ENCODE measurements around the gene CSRP3.

CSRP3 gene

DNA sequence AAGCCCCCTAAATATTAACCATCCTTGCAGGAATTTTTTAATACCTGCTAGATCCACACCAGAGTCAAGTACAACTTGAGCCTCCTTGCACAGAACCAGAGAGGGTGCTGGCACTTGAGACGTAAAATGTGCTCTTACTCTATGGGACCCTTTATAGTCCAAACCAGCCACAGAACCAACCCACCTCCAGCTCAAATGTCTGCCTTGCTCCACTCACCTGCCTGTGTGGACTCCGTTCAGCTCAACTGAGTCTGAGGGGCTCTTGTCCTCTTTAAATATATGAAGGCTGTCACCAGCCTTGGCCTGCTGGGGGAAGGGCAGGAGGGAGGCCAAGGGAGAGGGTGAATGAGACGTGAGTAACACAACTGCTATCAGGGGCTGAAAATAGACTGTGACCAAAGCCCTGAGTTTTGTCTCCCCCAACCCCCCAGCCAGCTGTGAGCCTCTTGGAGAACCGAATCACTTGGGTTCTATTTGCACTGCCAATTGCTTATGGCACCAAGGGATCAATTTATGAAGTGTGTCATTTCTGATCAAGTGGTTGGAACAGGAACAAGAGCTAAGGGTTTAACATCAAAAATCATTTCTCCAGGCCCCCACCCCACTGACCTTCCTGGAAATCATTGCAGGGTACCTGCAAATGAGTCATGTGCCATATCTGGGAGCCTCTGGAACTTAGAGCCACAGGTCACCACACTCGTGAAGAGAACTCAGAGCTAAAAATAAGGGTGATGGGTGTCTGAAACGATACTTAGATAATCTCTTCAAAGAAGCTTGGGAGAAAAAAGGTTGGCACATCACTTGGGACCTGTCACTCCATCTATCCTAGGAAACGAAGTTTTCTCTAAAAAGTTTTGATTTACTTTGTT lies at the start of gene CSRP3:
TSS of gene CSRP3 (minus strand) at position 247 of the 869 bp plus-strand sequence. CDS start 9,535 bp downstream, outside the sequence.
- DNase-seq, result no peak

DNA sequence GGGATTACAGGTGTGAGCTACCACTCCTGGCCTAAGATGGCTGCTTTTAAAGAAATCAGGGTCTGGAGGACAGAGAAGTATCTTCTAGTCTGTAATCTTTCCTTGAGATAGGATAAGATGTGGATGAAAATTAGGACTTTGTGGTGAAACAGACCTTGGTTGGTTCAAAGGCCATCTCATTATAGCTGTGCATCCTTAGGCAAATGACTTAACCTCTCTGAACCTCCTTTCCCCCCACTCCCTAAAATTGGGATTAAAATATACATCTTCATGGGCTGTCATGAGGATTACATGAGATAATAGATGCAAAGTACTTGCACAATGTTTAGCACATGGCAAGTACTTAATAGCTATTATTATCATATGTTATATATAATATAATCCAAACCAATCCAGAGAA lies 49.8 kb upstream of the CSRP3 start:
- DNase-seq, result no peak

DNA sequence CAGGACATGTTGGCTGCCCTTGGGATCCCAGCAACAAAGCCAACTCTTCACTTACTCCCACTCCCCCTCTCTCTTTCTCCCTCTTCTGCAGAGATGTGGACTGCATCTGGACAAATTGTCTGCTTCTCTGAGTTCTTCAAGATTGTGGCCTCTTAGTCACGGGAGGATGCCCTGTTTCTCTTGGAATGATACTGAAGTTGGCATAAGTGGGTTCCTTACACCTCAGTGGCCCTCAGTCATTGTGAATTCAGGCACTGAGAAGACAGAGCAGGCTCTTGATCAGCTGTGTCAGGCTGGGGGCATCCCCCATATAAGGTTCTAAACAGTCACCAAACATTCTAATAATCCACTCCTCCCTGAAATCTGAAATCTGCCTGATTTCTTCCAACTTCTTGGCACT lies 45.0 kb upstream of the CSRP3 start:
- DNase-seq, result no peak

DNA sequence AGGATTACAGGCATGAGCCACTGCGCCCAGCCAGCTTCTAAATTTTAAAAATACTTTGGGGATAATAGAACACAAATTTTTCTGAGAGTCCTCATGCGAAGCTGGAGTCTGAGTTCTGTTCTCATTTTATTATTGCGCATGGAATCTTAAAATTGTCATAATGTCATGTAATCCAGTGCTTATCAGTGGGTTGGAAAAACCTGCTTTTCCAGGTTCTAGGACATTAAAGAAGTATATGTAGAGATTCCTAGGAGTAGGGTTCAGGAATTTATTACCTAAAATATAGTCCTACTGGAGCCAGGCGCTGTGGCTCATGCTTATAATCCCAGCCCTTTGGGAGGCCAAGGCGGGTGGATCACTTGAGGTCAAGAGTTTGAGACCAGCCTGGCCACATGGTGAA lies 43.6 kb upstream of the CSRP3 start:
- DNase-seq, result no peak

DNA sequence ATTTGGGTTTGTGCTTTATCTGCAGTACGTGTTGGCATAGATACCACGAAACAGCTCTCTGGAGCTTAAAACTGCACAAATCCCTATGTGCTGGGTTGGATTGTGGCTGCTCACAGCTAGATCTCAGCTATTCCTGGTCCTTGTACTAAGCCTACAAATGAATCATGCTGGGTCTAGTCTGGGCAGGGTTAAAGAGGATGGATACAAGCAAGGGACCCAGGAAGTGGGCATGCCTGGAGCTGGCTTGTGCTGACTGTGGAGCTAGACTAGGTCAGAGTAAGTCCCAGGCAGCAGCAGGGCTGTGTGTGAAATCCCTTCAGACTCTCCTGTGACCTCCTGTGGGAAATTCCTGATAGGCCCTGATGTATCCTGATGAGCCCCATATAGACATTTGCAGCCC lies 42.8 kb upstream of the CSRP3 start:
- no peak for DNase-seq

DNA sequence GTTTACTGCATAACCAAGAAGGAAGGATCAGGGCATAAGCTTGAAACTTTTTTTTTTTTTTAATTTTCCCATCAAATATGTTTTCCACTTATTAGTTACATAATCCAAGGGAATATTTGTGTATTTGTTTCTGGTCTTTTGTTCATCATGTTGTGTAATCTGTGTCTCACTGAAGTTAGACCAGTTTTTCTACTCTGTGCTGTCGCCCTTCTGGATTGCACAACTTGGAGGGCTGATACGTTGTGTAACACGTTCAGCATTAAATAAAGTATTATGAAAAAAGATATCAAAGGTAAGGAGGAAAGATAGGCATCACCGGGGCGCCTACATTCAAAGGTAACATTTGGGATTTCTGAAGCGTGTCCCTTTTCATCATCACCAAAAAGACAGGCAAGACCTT lies 42.3 kb upstream of the CSRP3 start:
- no peak for DNase-seq

DNA sequence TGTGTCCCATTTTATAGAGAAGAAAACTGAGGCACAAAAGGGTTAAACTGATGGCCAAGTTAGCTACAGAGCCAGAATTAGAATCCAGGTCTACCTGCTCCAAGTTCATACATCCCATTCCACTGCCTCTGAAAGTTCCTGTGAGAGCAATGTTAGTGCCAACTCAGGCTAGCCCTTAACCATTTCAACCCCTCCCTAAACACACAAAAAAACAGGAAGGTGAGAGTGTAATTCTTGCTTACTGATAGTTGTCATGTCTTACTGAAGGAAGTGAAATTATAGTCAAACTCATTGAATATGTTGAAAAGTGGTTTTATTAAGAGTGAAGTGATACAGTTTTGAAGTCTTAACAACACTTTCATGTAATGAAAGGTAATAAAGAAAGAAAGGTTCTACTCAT lies 41.8 kb upstream of the CSRP3 start:
- no peak for DNase-seq

DNA sequence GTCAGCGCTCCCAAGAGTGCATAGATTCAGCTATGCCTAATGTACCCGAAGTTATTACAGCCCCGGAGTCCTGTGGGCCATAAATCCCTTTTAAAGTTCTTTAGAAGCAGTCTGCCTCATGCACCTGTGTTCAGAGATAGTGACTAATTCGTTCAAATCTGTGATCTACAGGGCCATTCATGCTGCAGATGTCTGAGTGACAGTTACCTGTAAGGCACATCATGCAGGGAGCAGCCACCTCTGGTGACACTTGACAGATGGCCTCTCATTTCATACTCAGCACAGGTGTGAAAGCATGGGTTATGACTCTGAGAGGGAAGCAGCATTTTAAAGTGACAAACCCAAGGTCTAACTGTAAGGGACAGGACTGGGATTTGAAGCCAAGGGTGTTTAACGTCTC lies 41.4 kb upstream of the CSRP3 start:
- no peak for DNase-seq

DNA sequence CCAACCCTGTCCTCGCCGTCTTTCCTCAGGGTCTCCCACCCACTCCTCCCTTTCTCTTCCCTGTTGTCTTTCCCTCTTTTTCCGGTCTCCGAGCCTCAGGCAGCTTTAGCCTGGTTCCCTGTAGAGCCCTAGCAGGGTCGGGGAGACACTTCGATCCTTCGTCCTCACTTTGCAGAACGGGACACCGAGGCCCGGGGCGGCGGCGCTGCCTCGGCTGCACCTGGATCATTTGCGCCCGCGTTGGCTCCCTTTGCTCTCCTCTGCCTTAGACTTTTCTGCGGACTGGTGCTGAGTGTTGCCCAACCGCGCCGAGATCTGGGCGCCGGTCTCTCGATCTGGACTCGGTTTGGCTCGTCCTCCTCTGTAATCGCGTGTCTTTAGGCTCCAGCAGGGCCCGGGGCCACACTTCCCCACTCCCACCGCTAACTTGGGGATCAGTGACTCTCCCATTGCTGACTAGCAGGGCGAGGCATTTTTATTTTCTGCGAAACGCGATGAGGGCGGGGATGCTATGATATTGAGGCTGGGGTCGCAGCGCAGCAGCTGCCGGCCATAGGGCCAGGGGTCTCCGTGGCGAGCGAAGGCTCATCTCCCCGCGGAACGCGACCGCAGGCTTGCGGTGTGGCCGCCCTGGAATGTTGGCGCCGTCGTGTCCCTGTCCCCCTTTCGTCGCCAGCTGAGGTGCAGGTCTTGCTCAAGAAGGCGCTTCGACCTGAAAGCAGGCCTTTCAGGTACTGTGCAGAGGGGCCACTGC lies 40.6 kb upstream of the CSRP3 start:
- DNase-seq, result no peak

DNA sequence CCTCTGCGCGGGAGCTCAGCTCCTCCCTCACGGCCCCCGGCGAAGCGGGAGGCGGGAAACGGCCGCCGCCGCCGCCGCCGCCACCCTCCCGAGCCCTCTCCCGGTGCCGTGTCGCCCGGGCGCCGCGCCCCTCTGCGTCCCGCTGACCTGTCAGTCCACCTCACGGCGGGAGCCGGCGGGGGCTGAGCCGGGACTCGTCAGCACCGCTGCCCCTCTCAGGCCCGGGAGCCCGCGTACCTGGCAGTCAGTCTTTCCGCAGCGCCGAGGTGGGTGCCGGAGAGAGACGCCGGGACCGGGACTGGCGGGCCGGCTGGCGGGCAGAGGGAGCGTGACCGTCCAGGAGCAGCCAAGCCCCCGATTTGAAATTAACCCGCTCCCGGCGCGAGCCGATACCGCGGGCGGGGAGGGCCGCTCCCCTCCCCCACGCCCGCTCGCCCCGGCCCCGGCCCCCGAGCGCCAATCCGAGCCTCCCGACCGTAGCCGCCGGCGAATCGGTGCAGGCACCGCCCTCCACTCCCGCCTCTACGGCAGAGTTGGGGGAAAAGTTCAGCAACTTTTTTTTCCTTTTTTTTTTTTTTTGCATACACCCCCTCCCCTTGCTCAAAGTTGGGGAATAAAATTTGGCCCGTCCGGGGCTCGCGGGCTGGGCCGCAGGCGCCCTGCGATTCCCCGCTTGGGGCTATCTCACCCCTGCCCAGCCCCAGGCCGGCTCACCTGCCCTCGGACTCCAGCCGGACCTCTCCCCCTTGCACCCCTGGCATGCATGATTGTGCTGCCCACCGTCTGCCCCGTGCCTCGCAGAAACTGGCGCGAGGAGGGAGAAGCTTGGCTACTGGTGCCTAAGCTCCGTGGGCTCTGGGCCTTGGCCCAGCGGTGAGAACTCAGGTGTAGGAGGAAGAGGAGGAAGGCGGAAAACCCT lies 39.7 kb upstream of the CSRP3 start:
- no peak for DNase-seq

DNA sequence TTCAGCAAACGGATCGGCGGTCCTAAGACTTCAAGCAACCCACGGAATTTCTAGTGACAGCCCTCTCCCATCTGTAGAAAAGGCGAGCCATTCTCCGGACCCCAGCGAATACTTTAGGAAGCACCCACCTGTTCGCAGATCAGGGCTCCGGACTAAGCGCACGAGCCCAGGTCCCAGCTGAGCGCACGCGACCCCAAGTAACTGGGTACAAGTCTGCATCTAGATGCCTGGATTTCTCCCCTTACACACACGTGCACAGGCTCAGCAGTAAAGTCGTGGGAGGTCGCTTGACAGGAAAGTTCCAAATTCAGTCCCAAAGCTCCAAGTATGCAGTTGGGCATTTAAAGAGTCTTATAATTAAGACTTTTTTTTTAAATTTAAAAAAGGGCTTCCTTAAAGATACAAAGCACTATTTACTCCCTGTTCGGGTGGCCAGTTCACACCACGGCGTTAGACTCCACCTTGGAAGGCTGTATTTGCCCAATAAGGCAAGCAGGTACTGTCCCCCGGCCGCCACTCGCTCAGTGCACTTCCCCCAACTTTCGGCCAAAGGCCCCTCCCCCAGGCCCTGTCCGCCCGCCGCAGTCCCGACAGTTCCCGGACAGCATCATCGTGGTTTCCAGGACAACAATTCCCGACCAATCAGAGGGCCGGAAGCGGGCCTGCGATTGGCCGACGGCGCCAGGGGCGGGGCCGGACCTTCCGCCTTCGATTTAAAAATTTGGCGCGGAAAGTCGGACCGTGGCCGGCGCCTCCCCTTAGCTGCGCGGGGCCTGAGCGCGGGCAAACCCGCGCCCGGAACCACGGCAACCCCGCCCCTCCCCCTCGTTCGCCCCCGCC lies 38.9 kb upstream of the CSRP3 start, which contains the start of gene E2F8:
TSS of gene E2F8 (minus strand) at position 526 of the 840 bp plus-strand sequence. CDS start 824 bp downstream, outside the sequence.
- DNase-seq, result peak; percentile 71

DNA sequence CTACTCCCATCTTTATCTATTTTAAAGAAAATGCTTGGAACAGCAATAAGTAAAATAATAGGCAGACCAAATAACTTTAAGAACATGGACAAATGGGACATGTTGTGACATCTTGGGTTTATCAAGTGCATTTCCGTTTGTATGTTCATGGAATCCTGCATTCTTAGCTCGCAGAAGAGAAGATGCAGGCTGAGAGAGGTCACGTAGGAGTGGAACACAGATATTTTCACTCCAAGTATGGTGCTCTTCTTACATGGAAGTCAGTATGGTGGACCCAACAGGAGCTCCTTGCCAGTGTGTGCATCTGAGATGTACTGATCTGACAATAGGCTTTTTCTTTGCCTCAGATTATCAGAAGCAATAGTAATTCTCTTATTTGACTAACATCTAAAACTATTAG lies 37.3 kb upstream of the CSRP3 start:
- no peak for DNase-seq

DNA sequence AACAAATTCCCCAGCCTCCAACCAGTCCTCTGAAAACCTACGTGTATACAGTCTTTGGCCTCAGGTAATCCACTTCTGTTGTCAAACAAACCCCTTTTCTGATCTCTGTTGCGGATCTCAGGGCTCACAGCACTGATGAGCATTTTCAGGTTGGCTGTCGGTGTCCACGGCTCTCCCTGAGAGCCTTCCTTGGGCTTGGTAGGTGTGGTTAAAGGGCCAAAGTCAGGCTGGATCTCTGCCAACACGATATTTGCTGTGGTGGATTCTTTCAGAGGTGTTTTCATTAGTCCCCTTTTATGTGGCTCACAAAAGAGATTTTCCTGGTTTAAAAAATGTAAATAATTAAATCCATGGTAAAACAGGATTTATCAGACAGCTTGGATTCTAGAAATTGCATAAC lies 36.0 kb upstream of the CSRP3 start:
- DNase-seq, result no peak

DNA sequence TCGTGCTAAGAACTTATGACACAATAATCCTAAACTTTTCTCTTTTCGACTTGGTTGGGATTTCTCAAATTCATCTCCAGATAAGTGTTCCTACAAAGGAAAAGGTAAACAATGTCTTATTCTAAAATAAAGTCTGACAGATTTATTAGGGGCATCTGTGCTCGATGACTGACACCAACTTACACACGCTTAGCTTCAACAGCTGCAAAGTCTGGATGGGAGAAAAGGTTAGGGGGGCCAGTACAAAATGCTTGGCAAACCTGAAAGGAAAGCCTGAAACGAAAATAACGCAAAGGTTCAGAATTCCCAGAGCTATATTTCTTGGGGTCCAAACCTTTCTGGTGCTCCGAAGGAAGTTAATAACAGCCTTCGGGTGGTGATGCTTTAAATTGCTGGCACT lies 35.6 kb upstream of the CSRP3 start:
- DNase-seq, result no peak

DNA sequence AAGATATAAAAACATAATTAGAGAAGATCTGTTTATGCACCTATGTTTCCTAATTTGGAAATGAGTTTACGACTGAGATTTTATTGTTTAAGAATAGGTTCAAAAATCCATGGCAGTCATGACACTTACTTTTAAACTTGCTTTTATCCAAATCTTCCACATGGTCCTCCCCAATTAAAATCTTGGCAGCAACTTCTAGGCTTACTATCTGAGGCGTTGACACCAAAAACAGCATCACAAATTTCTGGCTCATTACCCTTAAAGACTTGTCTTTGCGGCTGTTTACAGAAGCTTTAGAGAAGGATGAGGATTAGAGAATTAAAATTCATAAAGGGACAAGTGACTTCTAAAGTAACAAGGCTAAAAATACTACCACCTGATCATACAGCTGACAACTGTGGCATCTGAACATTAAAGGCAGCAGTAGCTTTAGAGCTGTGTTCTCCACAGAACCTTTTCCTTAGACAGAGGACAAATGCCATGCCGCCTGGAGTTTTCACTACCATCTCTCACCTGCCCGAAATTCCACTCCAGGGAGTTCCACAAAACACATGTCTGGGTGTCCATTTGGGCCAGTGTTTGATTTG lies 32.5 kb upstream of the CSRP3 start:
- DNase-seq, result no peak

DNA sequence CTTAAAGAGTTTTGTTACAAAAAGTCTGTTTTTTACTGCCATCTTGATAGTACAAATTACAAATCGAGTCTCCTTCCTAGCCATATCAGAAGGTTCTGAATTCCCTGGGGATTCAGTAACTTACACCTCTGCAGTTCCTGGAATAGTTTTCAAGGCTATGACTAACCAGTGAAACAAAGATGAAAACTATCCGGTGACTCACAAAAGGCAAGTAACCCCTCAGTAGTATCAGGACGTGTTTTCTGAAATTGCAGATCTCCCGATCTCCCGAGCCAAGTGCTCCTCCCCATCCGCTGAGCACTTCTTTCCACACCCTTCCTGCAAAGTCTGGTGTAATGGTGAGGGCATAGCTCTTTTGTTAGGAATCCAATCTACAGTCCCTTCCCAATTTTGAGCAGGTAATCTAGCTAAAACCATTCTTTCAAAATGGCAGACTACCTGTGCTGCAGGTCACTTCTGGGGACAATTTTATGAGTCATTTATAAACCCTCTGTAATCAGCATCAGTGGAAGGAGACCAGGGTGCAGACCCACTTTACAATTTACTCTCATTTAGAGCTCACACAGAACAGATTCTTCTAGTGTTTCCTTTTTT lies 31.2 kb upstream of the CSRP3 start:
- no peak for DNase-seq

DNA sequence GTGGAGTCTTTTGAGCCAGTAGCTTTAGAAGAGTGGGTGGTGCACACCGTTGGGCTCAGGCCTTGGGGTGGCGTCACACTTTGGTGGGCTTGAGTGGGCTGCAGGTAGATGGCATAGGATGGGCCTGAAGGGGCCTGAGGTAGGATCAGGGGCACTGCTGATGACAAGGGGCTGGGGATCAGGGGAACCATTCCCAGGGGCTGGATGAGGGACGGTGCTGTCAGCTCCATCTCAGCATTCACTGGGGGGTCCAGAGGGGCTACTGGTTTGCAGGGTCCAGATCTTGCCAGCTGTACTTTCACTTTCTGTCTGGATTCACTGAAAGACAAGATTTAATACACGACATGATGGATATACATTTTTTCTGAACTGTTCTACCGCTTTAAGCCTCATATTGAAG lies 27.9 kb upstream of the CSRP3 start:
- DNase-seq, result no peak

DNA sequence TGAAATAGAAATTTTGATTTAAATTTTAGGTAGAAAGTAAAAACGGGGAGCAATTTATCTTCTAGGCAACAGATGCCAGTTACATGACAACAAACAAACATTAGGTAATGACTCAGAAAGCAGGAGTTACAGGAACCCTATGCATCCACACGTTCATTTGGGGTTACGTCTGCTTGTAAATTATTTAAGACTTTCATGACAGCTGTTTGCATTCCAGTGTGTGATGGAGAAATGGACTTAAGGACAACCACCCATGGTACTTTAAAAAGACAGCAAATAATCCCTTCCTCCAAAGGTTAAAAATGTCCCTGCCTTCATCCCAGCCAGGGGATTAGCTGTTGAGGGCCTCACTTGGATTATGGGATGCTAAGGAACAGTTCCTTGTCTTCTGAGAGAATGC lies 27.2 kb upstream of the CSRP3 start:
- DNase-seq, result no peak

DNA sequence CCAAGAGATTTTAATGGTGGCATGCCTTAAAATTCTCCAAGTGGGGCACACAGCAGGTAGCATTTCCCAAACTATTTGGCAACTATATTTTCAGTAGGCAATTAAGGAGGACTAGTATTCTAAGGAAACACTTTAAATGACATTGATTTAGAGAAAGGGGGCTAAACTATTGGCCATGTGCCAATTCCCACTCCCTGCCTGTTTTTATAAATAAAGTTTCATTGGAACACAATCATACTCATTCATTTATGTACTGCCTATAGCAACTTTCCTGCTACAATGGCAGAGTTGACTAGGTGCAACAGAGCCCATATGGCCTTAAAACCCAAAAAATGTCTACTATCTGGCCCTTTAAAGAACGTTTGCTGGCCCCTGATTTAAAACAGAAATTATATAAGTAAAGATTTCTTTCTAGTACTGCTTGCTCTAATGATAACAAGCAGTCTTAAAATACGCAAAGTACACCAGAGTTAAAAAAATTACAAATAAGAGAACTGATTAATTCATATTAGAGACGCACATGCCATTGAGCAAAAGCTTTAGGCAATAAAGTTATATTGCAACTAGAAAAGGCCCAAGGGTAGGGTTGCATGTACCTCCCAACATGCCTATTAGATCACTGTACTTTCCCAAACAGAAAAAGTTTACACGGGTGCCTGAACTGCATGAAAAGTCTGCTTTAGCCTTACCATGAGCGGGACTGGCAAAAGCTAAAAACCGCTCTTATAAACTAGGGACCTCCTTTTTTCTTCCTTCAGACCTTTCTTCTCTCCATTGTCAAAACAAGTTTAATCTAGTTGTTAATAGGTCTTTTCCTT lies 24.8 kb upstream of the CSRP3 start:
- DNase-seq, result no peak

DNA sequence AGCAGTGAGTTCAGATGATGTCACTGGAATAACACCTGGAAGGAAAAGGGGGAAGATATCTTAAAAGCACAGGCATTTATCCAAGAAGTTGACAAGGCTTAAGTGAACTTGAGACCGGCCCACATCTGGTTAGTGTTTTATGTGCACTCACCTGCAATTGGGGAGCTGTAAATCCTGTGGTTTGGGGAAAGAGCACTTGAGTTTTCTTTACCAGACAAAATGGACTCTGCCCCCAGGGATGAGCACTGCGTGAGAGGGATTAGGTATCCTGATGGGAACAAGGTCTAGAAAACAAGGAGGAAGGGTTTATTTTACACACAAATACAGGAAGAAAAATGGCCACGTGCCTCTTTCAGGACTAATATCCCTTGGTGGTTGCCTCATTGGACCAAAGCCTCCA lies 23.8 kb upstream of the CSRP3 start:
- DNase-seq, result no peak
